Activated CD8-positive, alpha-beta memory T cell treated with anti-CD3 and anti-CD28 coated beads, Interleukin-2, amount 50 U/mL, for 24 hours (primary cell): ENCODE results near the gene FUT3.

Source experiments
- DNase-seq: peaks from one replicate; pipeline ENCODE4 v3.0.0-alpha.2; 2020; ENCODE audit errors: extremely low read depth

Gene FUT3

DNA sequence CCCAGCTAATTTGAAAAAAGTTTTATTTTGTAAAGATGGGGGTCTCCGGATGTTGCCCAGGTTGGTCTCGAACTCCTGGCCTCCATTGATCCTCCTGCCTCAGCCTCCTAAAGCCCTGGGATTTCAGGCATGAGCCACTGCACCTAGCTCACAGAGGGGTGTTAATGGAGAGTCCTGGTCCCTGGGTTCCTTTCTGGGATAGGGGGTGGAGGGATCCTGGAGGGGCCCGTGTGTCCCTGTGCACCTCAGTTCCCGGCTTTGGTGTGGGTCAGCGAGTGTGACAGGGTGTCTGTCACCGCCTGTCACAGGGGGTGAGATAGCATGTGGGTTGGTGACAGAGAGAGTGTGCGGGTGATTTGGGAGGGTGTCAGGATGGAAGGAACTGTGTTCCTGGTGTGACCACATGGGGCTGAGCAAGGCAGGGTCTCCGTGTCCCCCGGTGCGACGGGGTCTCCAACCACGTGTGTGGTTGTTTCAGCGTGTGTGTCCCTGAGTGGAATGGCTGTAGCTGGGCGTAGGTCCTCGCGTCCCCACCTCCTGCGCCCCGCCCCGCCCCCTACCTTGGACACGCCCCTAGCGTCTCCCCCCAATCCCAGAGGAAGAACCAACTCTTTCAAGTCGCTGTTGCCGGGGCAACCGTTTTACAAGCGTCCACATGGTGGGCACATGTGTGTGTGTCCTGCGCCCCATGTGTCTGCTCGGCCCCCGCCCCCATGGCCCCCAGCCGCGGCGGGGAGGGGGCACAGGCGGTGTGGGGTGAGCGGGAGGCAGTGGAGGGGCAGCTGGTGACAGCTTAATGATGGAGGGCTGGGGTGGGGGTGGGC lies 49.2 kb downstream of the FUT3 start:
- no peak for DNase-seq

DNA sequence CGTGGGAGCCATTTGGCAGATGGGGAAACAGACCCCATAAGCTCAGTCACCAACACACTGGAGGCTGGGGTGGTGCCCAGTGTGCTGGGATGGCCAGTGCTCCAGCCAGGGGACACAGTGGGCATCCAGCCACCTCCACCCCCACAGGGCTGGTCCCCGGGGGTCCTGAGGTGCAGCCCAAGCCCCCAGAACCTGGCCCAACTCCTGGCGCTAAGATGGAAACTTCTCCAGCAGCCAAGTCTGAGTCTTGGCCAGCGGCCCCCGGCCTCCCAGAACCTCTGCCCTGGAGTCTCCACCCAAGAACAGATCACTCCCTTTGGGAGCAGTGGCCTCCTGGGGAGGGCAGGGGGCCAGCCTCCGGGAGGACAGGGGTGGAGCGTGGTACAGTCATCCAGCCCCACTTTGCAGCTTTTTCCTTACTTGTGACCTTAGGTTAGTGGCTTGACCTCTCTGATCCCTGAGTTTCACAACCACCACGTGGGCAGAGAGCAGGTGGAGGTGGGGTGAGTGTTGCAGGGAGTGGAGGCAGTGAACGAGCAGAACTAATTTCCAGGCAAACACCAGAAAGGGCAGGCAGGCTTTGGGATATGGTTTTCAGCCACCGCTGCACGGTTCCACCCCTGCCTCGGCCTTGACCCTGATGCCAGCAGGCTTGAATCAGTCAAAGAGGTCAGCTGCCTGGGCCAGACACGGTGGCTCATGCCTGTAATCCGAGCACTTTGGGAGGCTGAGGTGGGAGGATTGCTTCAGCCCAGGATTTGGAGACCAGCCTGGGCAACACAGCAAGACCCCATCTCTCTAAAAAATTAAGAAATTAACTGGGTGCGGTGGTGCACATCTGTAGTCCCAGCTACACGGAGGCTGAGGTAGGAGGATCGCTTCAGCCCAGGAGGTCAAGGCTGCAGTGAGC lies 50.6 kb downstream of the FUT3 start:
- DNase-seq = no peak

DNA sequence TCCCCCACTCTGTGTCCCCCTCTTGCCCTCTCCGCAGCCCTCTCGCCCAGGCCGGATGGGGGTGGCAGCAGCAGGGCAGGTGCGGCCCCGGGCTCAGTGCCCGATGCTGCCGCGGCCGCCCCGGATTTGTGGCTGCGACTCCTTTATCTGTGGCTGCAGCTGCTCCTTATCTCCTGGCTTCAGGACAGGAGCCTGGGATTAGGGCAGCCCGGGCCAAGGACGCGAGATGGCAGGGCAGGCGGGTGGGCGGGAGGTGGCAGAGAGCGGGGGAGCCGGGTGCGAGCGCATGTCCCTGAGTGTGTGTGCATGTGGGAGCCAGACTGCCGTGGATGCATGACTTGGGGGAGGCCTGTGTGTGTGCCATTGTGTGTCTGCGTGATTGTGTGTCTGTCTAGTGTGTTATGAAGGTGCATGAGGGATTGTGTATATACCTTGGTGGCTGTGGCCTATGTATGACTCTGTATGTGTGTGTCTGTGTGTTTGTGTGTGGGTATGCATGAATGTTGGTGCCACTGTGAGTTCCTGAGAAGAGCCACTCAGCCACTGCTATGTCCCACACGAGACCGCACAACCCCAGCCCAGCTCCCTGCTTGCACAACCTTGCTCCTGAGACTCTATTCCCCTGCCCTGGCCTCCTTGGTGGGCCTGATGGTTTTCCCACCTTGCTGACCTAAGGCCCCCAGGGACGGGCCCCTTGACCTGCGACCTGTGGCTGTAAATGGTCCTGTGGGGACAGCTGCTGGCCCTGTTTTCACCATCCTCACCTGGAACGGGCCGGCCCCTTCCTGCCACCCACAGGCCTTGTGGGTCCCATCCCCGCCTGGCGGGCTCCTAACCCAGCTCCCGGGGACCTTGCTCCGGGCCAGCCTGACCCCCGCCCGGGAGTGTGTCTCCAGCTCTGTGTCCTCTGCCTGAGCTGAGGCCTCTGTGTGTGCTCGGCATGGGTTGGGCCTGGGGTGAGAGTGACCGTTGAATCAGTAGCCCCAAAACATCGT lies 51.7 kb downstream of the FUT3 start:
- no peak for DNase-seq

DNA sequence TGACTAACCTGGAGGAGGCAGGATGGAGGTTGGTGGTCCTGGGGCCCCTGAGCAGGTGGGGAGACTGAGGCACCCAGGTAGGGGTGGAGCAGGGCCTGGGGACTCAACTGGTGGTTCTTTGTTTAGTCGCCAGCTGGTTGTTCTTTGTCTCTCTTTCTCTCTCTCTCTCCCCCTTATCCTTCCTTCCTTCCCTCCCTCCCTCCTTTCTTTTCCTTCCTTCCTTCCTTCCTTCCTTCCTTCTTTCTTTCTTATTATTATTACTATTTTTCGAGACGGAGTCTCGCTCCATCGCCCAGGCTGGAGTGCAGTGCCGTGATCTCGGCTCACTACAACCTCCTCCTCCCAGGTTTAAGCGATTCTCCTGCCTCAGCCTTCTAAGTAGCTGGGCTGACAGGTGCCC lies 53.0 kb downstream of the FUT3 start:
- DNase-seq = no peak

DNA sequence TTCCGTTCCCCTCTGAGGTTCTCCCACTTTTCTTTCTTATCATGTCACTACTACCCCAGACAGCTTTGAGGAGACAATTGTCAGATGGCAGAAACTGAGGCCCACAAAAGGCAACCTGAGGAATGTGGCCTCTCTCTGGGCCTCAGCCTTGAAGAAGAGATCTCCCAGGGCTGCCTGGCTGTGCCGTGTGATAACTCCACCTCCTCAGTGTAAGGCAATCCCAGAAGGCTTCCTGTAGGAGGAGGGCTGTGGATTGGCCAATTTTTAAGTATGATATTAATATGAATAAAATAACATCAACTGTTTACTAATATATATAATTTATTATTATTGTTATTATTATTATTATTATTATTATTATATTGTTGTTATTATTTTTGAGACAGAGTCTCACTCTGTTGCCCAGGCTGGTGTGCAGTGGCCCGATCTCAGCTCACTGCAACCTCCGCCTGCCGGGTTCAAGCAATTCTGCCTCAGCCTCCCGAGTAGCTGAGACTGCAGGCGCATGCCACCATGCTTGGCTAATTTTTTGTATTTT lies 55.8 kb downstream of the FUT3 start:
- DNase-seq = no peak

DNA sequence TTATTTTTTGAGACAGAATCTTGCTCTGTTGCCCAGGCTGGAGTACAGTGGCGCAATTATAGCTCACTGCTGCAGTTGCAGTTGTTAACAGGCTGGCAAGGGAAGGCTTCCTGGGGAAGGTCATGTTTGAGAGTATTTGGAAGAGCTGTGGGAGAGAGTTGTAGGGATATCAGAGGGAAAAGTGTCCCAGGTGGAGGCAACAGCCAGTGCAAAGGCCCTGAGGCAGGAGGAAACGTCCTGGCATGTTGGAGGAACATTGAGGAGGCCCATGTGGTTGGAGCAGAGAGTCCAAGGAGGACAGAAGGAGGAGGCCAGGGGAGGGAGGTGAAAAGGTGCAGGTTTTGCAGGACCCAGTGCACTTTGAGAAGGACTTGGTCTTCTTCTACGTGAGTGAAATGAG lies 58.1 kb downstream of the FUT3 start:
- DNase-seq = no peak
